Tracheal epithelial cell (primary cell): ENCODE data around the gene TAS1R1. TPM values are rescaled to one million over a fixed set of nuclear protein-coding genes. Genes with fewer than 3 reads are reported as not detected.

Source experiments
- total RNA-seq: library from RNA; depleted of rRNA; stranded (reverse); fragments of >200 nt; gene quantifications from 2 replicates; pipeline ENCODE4 v1.2.1, GENCODE V29; 2014

Gene TAS1R1
- total RNA-seq, result not detected in 2 replicates

GRCh38 chr1:6554907-6555778 lies at the start of gene TAS1R1:
TAS1R1 (plus strand) TSS chr1:6555307; CDS start chr1:6555374, 67 bp downstream.

GRCh38 chr1:6554031-6554906 lies 838 bp upstream of the TAS1R1 start, which contains the start of gene NOL9:
NOL9 (minus strand) TSS chr1:6554513; CDS start chr1:6554502, 11 bp downstream.

GRCh38 chr1:6579374-6580118 lies 24.4 kb downstream of the TAS1R1 start, which contains the start of gene ZBTB48:
ZBTB48 (plus strand) TSS chr1:6579994; CDS start chr1:6580610, 616 bp downstream.

DNA sequence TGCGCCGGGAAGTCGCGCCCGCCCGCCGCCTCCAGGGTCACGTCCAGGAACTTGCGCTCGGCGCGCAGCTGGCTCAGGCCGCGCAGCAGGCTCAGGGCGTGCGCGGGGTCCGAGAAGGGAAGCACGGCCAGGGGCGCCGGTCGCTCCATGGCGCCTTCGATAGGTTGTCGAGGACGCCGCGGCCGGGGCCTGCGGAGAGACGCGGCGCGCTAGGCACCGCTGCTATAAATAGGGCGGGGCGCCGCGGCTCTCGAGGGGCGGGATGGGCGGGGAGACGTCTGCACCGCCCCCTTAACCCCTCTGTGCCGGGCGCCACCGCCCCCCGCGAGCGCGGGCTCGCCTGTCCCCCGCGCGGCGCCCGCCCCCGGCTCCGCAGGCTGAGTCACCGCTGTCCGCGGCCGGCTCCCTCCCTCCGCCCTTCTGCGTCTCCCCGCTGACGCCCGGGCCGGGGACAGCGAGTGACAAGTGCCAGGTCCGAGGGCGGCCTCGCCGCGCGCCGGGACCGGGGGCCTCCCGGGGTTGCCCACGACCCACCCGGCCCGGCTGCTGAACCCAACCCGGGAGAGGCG lies 47.6 kb downstream of the TAS1R1 start, which contains the start of gene KLHL21:
Gene KLHL21, minus strand, starts transcription at position 201 of the 569 bp plus-strand sequence. Its CDS starts 52 bp downstream, at position 149.

GRCh38 chr1:6613361-6614018 lies 58.4 kb downstream of the TAS1R1 start, which contains the start of gene PHF13:
PHF13 (plus strand) TSS chr1:6613731; CDS start chr1:6614067, 336 bp downstream.

GRCh38 chr1:6624710-6625583 lies 69.8 kb downstream of the TAS1R1 start, which contains the start of gene THAP3:
THAP3 (plus strand) TSS chr1:6624868; CDS start chr1:6625219, 351 bp downstream.

Other genes starting within 250 kb of the TAS1R1 start
- gene ACOT7, start 161.5 kb upstream of the TAS1R1 start, total RNA-seq, result 70.6 and 71.2 TPM in 2 replicates
- gene HES2, start 135.4 kb upstream of the TAS1R1 start, total RNA-seq, result 249 and 299 TPM in 2 replicates
- gene ESPN, start 130.5 kb upstream of the TAS1R1 start, total RNA-seq, result 14.5 and 17.3 TPM in 2 replicates
- 14.9 and 21.0 TPM in 2 replicates for gene TNFRSF25, start 89.1 kb upstream of the TAS1R1 start, total RNA-seq
- gene PLEKHG5, start 63.6 kb upstream of the TAS1R1 start, total RNA-seq, result 49.0 and 59.5 TPM in 2 replicates
- gene NOL9, start 794 bp upstream of the TAS1R1 start, total RNA-seq, result 14.3 and 15.9 TPM in 2 replicates
- 11.6 and 16.2 TPM in 2 replicates for gene ZBTB48, start 24.7 kb downstream of the TAS1R1 start, total RNA-seq
- gene KLHL21, start 47.6 kb downstream of the TAS1R1 start, total RNA-seq, result 72.8 and 81.4 TPM in 2 replicates
- 8.4 and 9.6 TPM in 2 replicates for gene PHF13, start 58.4 kb downstream of the TAS1R1 start, total RNA-seq
- 22.7 and 44.8 TPM in 2 replicates for gene THAP3, start 69.6 kb downstream of the TAS1R1 start, total RNA-seq
- 19.6 and 29.9 TPM in 2 replicates for gene DNAJC11, start 146.5 kb downstream of the TAS1R1 start, total RNA-seq
- gene CAMTA1, start 230.1 kb downstream of the TAS1R1 start, total RNA-seq, result 61.2 and 68.0 TPM in 2 replicates